Activated CD4-positive, alpha-beta T cell treated with anti-CD3 and anti-CD28 coated beads for 48 hours (primary cell): ENCODE data around the gene ARL6IP5.

Experiments used
- DNase-seq: peaks from one replicate; pipeline ENCODE4 v3.0.0-alpha.2; 2020

The ARL6IP5 gene, protein sequence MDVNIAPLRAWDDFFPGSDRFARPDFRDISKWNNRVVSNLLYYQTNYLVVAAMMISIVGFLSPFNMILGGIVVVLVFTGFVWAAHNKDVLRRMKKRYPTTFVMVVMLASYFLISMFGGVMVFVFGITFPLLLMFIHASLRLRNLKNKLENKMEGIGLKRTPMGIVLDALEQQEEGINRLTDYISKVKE

GRCh38 chr3:69084326-69085167, at the start of gene ARL6IP5:
TSS of gene ARL6IP5 (plus strand) at chr3:69084937. CDS start at chr3:69085048, 111 bp downstream.
- peak; percentile 94 for DNase-seq

DNA sequence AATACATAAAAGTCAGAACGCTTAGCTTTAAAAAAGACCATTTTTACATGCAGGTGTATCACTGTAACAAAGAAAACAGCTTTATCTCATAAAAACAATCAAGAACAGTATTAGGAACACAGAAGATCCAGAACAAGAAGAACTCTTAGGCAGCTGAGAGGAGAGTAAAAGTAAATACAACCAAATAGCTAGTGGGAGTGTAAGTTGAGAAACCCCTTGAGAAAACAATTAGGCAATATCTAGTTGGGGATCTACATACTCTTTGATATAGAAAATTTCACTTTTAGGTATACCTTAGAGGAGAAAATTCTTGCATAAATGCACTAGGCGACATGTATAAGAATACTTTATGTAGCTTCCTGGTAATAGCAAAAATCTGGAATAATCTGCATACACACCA, 40.1 kb upstream of the ARL6IP5 start:
- no peak for DNase-seq

GRCh38 chr3:69048990-69049389, 35.7 kb upstream of the ARL6IP5 start:
- DNase-seq: no peak

- DNase-seq: peak; percentile 98
Observed at GRCh38 chr3:69051756-69052471, 32.8 kb upstream of the ARL6IP5 start, which contains the start of gene TMF1. TSS of gene TMF1 (minus strand) at chr3:69052333. CDS start at chr3:69052086, 247 bp downstream.

- no peak for DNase-seq
Observed at GRCh38 chr3:69052472-69052898, 32.3 kb upstream of the ARL6IP5 start.

GRCh38 chr3:69058180-69058946, 26.4 kb upstream of the ARL6IP5 start:
- no peak for DNase-seq

GRCh38 chr3:69058947-69059224, 25.9 kb upstream of the ARL6IP5 start:
- no peak for DNase-seq

DNA sequence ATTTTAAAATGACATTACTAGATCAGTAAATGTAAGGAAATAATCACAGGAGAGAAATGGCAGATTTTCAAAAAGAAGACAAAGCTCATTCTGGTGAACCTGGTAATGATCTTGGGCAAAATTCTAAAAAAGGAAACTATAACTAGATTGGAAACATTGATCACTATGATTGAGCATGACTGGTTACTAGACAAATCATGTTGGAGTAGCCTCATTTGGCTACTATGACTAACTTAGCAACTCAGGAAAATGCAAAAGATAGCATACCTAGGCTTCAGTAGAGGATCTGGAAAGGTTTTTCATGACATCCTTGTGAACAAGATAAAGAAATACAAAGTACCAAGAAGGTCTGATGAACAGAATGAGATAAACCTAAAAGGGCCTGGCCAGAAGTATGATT, 25.0 kb upstream of the ARL6IP5 start:
- no peak for DNase-seq

- no peak for DNase-seq
Observed at GRCh38 chr3:69063636-69064035, 21.1 kb upstream of the ARL6IP5 start.

DNA sequence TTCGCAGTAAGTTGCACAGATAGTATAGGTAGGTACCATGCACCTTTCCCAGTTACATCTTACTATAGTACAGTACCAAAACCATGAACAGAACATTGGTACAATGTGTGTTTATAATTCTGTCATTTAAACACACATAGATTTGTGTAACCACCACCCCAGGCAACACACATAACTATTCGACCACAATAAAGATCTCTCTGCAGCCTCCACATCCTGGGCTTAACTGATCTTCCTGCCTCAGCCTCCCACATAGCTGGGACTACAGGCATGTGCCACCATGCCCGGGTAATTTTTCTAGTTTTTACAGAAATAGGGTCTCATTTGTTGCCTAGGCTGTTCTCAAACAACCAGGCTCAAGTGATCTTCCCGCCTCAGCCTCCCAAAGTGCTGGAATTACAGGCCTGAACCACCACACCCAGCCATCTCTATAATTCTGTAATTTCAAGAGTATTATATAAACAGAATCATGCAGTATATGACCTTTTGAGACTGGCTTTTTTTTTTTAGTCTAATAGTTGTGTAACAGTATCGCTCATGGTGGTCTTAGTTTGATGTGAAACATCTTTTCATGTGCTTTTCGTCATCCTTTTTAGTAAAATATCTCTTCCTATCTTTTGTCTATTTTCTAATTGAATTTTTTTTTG, 19.3 kb upstream of the ARL6IP5 start:
- no peak for DNase-seq

DNA sequence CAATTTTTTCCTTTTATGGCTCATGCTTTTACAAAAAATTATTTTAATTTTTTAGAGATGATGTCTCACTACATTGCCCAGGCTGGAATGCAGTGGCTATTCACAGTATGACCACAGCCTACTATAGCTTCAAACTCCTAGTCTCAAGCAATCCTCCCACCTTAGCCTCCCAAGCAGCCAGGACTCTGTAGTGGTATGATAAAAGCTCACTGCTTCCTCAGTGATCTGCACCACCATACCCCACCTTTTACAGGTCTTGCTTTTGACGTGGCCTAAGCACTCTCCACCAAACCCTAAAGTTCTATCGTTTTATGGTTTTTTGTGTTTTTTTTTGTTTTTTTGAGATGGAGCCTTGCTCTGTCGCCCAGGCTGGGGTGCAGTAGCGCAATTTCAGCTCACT, 18.6 kb upstream of the ARL6IP5 start:
- no peak for DNase-seq

DNA sequence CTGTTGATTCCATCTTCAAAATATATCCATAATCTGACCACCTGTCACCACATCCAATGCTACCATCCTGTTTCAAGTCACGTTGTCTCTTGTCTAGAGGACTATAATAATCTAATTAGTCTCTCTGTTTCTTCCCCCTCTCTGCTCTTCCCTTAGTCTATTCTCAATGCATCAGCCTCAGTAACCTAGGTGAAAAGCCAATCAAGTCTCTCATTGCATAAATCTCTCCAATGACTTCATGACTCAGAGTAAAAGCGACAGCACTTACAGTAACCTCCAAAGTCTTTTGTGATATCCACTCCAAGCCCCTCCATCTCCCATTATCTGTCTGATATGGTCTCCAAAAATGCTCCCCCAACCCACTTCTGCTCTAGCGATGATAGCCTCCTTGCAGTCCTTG, 11.8 kb upstream of the ARL6IP5 start:
- no peak for DNase-seq

DNA sequence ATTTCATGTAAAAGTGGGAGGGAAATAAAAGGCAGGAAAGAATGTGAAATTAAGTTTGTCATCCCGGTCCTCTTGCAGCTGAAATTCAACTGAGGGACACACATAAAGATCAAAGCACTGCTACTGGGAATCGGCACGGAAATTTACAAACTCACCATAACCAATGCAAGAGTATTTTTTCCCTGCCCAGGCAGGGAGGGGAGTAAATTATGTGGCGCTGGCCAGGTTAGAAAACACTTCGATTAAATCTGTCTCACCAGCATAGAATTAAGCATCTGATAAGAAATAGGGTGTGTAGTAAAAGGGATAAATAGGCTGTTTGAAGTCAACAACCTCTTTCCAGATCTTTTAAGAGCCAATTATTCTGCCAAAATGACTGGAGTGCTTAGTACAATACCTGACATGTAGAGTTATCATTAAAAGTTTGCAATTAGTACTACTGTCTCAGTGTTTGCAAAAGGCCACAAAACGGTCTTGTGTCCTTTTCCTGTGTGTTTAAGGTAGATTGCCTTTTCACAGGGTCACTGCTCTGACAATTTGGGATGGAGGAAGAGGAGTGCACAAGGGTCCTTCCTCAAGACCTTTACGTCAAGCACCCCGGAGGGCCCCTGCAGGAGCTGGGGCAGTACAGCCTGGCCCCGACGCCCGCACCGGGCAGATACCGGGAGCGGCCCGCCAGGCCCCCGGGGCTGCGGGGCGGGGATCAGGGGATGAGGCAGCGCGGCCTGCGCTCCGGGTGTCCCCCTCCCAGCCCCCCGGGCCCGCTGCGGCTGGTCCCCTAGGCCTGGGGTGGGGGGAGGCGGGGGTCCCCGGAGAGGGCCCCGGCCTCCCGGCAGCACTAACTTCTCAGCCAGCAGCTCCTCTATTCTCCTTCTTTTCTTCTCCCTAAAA, 5.2 kb upstream of the ARL6IP5 start:
- DNase-seq: peak; percentile 27

GRCh38 chr3:69080233-69080920, 4.4 kb upstream of the ARL6IP5 start, which contains the start of gene UBA3:
TSS of gene UBA3 (minus strand) at chr3:69080365. CDS start at chr3:69080353, 12 bp downstream.
- DNase-seq: peak; percentile 95

DNA sequence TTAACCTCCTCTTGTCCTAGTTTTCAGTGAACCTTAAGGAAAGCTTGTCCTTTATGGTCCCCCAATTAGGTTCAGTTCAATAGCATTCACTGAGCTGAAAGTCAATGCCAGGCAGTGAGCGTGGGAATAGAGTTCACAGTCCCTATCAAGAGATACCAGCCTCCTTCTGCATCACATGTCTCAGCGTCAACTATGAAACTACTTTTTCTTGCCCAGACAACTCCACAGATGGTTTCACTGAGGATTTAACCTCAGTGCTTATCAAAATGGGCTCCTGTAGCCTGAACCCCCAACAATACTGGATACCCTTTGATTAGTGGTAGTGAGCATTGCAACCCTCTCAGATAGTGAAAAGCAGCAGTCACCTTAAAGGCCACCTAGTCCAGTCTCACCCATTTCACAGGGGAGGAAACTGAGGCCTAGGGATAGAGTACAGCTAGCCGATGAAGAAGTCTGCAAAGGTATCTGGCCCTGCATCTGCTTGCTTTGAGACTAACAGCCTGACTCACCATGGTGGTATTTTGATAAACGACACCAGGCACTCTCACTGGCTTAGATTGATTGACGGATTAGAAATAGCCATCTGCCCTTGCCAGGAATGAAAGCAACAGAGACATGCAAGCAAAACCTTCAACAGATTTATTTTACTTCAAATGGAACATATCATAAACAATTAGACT, 3.0 kb upstream of the ARL6IP5 start:
- DNase-seq: no peak

DNA sequence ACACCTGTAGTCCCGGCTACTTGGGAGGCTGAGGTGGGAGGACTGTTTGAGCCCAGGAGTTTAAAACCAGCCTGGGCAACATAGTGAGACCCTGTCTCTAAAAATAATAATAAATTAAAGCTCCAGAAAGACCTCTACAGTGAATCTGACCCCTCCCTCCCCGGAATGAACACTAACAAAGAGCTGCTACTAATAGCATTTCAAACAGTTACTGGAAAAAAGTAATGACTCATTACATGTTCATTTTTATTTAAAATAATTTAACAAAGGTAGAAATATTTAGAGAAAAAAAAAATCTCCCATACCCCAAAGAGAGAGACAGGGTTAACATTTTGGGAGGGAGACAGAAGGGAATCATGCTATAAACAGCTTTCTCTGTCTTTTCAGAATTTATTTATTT, 2.4 kb upstream of the ARL6IP5 start:
- no peak for DNase-seq

DNA sequence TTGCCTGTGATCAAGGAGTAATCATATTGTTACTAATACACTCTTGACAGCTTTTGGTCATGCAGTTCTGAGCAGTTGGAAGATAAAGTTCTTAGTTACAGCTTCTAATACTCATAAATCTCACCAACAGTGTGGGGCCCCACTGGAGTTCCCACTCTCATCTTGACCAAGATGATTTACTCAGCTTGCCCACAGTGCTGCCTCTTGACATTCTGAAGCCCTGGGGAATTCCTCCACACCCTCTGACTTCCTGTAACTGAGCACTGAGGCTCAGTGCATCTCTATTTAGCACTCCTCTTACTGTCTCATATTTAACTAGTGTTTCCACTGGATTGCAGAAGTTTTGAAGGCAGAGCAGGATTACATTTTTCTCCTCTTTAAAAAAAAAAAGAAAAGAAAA, 1.9 kb upstream of the ARL6IP5 start:
- peak; percentile 84 for DNase-seq

GRCh38 chr3:69085168-69085832, 563 bp downstream of the ARL6IP5 start:
- DNase-seq: peak; percentile 36
